ENCODE data around the gene ZBTB46.

Gene ZBTB46

DNA sequence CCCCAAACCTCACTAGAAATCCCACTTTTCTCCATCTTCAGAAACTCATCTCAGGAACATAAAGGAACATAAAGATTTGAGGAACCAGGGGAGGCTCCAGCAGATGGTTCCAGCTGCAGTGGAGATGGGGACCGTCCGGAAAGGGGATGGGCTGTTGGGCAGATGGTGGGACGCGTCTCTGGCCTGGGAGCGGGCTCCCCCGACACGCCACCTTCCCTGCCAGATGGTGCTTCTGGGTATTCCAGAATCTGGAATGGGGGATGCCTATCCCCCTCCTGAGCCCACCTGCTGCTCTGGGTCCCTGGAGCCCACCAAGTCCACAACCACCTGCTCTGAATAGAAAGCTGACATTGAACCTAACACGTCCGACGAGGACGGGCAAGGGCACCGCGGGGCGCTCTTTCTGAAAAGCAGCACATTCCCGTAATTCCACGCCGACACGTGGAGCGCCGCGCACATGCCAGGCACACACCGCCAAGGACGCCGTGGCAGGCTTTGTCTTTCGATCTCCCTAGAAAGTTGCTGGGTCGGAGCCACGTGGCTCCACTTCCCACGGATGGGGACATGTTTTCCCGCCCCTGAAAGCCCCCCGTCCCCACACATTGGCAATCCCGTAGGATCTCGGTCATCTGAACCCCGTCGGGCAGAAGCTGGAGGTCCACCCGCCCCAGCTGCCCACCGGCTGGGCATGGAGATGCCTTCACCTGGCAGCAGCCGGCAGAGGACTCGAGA is 64.2 kb downstream of the ZBTB46 start:
- no peak for DNase-seq (ENCODE audit: low spot score)

GRCh38 chr20:63765902-63766301 is 65.2 kb downstream of the ZBTB46 start:
- DNase-seq (ENCODE audit: low spot score) = no peak

GRCh38 chr20:63765082-63765873 is 65.8 kb downstream of the ZBTB46 start:
- no peak for DNase-seq (ENCODE audit: low spot score)

GRCh38 chr20:63759377-63759901 is 71.6 kb downstream of the ZBTB46 start:
- DNase-seq (ENCODE audit: low spot score) = no peak

GRCh38 chr20:63758152-63758551 is 72.9 kb downstream of the ZBTB46 start:
- no peak for DNase-seq (ENCODE audit: low spot score)

GRCh38 chr20:63756648-63756991 is 74.4 kb downstream of the ZBTB46 start:
- no peak for DNase-seq (ENCODE audit: low spot score)

DNA sequence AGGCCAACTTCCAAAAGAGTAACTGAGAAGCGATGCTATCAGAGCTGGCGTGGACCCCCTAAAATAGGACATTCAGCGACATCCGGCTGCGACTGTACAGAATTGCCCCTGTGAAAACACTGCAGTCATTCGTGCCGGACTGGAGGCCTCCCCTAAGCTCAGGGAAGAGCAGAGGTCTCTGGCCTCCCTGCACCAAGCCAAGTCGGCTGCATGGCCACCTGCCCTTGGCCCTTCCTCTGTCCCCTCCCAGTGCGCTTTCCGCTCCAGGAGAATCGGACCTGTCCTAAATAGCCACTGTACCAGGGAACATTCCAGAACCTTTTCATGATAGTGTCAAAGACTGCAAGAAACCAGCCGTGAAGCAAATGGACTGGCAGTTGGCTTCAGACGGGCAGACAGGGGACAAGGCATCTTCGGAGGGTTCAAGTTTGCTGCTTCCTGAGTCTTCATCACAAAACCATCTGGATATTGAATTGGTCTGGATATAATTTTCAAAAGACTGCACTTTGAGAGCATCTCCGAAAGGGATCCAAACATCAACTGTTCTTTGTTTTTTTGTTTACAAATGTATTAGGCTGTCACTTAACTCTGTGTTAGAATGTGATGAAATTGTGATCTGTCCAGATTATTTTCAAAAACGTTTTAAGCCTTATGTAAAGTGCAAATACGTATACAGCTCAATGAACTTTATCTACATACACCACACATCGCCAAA is 75.0 kb downstream of the ZBTB46 start:
- no peak for DNase-seq (ENCODE audit: low spot score)

DNA sequence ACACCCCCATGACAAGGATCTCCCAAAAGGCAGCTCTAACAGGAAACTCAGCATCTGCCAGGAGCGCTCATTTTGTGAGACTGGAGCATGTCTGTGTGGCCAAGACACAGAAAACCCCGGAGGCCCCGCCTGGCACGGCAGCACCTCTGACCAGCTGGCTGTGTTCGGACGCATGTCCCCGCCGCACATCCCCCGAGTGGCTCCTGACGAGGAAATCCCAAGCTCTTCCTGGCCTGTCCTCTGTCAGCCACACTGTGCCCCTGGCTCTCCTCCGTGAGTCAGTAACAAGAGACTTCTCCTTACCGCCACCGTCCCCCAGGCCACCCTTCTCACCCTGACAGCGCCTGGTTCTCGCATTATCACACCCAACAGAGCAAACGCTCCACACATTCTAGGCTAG is 77.1 kb downstream of the ZBTB46 start:
- DNase-seq (ENCODE audit: low spot score) = no peak

DNA sequence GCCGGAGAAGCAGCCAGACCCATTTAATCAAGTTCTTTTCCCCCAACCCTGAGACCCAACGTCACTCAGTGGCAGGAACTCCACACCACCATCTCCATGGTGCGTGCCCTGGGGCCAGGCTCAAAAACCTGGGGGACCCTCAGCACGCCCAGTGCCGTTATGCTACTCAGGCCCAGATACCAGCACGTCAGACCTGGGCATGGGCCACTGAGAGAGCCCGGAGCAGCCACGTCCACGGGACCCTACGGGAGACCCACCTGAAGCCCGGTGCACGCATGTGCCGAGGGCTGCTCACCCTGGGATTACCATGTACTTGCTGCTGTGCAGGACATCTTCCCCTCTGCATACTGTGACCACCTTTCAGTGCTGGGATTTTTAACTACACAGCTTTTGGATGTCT is 77.7 kb downstream of the ZBTB46 start:
- no peak for DNase-seq (ENCODE audit: low spot score)

DNA sequence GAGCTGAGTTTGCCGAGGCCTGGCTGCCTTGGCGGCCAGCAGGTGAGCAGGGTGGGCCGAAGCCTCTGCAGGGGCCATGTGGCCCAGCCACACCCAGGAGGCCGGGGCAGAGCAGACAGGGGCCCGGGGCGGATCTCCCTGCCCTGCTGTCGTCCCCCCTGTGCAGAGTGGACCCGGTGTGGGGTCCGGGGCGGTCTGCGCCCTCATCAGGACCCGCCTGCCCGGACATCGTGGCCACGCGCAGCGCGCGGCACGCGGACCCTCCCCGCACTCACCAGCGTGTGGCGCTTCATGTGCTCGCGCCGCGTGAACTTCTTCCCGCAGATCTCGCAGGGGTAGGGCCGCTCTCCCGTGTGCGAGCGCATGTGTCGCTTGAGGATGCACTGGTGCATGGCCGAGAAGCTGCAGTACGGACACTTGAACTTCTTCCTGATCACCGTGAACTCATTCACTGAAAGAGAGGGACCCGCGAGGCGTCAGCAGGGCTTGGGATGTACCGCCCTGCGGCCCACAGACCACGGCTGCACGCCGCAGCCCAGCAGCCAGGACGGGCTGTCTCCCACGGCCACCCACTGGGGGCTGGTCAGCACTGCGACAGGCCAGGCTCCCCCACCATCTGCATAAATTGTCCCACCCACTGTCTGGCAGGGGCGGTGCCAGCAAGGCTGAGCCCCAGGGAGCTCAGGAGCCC is 78.5 kb downstream of the ZBTB46 start:
- DNase-seq (ENCODE audit: low spot score) = no peak

DNA sequence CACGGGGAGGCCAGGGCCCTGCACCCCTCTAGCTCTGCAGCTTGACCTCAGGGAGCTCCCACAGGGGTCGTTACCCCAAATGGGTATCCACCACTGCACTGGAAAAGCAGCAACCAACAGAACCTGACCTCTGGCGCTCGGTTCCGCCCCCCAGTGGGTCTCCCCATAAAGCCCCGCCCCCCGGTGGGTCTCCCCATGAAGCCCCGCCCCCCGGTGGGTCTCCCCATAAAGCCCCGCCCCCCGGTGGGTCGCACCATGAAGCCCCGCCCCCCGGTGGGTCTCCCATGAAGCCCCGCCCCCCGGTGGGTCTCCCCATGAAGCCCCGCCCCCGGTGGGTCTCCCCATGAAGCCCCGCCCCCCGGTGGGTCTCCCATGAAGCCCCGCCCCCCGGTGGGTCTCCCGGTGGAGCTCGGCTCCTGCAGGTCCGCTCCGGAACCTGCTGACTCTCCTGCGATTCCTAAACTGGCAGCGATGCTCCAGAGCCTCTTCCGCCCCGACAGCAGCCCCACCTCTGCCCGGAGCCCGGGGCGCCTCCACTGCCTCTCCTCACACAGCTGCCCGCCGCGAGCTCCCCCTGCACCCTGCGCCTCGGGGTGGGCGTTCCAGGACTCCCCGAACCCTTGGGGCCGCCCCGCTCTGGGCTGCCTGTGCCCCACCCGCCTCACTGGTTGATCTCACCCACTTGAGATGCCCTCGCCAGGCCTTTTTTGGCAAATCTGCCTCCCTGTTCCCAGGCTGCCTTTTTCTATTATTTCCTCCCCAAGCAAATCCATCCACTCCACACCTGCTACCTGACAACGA is 79.4 kb downstream of the ZBTB46 start:
- no peak for DNase-seq (ENCODE audit: low spot score)

DNA sequence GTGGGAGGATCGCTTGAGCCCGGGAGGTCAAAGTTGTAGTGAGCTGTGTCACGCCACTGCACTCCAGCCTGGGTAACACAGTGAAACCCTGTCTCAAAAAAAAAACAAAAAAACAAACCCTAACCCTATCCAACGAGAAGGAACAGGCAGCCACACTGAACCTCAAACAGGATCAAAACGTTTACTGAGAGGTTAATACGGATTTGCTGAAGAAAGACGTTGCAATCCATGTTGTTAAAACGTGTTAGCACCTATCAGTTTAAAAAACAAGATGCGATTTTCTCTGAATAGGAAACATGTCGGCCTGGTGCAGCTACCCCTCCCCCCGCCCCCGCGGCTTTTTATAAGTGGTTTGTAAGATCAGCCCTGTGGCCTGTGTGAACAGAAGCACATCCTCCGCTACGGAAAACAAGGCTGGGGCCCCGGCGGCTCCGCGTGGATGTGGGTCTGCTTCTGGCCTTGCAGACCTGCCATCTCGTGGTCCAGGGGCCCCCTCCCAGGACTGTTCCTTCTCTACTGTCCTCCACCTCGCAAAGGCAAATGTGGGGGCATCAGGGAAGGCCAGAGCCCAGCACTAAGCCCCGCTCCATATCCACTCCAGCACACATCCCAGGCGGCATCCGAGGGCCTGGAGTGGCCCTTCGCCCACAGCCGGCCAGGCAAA is 80.1 kb downstream of the ZBTB46 start:
- DNase-seq (ENCODE audit: low spot score) = no peak

DNA sequence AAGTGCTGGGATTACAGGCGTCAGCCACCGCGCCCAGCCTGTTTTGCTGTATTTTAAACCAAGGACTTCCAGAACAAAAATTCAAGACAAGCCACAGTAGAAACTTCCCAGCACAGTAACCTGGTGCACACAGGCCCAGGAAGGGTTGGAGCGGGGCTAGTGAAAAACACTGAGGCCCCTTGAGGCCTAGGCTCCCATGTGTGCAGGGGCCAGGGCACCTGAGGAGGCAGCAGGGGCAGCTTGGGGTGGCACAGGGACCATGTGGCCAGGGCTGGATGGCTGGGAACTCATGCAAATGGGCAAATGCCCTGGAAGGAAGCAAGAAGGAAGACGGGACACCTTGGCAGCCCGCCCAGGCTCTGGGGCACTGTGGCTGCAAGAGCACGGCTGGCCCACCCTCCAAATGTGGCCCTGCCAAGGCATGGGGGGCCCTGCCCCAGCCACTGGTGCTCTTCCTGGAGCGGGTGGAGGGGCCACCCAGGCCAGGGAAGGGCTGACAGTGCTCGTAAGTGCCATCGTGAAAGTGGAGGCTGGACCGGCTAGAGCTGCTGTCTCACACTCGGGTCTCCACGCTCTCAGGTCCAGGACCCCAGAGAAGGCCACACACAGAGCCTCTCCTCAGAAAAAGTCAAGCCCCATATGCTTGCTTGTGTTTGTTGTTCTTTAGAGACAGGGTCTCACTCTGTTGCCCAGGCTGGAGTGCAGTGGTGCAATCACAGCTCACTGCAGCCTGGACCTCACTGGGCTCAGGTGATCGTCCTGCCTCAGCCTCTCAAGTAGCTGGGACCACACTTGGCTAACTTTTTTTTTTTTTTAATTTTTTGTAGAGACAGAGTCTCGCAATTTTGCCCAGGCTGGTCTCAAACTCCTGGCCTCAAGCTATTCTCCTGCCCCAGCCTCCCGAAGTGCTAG is 81.2 kb downstream of the ZBTB46 start:
- no peak for DNase-seq (ENCODE audit: low spot score)

DNA sequence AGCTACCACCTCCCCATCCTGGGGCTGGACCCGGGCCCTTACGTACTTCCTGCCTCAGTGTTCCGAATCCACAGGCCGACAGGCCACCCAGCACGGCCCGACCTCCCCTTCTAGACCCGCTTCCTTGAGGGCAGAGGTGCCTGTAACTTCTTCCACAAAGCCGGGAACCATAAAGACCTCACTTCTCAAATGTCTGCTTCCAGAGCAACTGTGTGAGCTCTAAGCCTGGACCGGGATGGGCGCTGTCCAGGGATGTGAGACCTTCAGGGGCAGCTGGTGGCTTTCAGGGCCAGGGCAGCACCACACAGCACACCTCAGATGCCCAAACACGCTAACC is 82.2 kb downstream of the ZBTB46 start:
- no peak for DNase-seq (ENCODE audit: low spot score)

DNA sequence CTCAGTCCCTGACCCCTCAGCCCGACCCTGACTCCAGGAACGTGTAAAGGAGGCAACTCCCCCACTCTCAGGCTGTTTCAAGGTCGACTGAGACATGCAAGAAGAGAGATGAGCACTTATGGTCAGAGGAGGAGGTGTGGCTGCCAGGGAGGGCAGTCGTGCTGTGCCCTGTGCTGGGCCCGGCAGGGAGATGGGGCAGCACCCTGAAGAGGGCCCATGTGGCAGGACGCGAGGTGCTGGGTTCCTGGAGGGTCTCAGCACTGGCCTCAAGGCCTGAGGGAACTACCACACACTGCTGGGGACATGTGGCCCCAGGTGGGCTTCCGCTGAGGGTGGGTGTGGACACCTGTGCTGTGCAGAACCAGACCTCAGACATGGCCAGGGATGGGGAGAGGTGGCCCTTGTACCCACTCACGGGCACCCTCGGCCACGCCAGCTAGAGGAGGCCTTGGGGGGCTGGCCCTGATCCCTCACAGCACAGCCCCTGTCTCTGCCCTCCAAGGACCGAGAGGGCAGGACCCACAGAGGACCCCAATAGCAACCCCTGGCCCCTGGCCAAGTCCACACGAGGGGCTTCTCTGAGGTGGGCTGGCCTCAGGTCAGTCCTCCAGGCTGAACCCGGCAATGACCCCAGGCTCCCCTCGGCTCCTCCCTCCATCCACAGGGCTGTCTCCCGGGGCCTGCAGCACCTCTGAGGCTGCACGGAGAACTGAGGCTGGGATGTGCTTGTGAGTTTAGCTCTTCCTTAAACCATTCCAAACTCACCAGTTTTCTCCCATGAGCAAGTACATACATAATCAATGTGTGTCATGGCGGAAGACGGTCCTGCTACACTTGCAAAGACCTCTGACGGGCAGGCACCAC is 82.8 kb downstream of the ZBTB46 start:
- no peak for DNase-seq (ENCODE audit: low spot score)

DNA sequence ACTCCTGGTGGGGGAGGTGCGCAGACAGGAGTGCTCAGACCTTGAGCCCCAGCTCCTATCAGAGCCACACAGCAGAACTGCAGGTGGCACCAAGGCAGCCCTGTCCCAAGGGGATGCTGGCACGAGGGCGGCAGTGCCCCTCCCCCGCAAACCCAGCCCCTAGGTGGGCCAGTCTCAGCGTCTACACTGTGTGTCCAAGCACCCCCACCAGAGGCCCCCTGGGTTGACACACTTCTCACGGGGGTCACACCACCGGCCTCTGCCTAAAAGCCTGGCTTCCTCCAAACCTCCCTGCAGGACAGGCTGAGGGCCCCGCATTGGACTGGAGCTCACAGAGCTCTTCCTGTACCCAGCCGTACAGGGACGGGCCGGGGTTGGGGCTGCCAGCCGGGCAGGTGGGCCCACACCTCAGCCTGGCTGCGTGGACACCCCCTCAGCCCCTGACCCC is 83.4 kb downstream of the ZBTB46 start:
- DNase-seq (ENCODE audit: low spot score) = no peak

GRCh38 chr20:63746751-63747315 is 84.2 kb downstream of the ZBTB46 start:
- DNase-seq (ENCODE audit: low spot score) = no peak

- no peak for DNase-seq (ENCODE audit: low spot score)
Measured at GRCh38 chr20:63745961-63746731, 84.9 kb downstream of the ZBTB46 start.

Measured in GM03348 (cell line).